Nephron (organoid): ENCODE data around the gene CCDC13.

ENCODE experiments used
- H3K27ac Mint-ChIP-seq, 3 experiments: 2 replicates each; pipeline ENCODE4 v1.8.0; 2020; ENCODE audit warnings: mixed read lengths in 3 of 3, mild to moderate bottlenecking in 2 of 3, moderate library complexity in 1 of 3
- H3K27me3 Mint-ChIP-seq: 2 replicates; pipeline ENCODE4 v1.8.0; 2021; ENCODE audit warnings: low read depth, mild to moderate bottlenecking, moderate library complexity, mixed read lengths
- H3K36me3 Mint-ChIP-seq: 2 replicates; pipeline ENCODE4 v1.8.0; 2020; ENCODE audit warnings: low read depth, mixed read lengths
- H3K4me1 Mint-ChIP-seq: 2 replicates; pipeline ENCODE4 v1.8.0; 2020; ENCODE audit warnings: mixed read lengths
- H3K4me3 Mint-ChIP-seq, 3 experiments: 2 replicates each; pipeline ENCODE4 v1.8.0; 2020; ENCODE audit warnings: mild to moderate bottlenecking in 3 of 3, mixed read lengths in 3 of 3, moderate library complexity in 2 of 3
- H3K9me3 Mint-ChIP-seq: 2 replicates; pipeline ENCODE4 v1.8.0; 2020; ENCODE audit warnings: mixed read lengths
- TF ChIP-seq, protein P1 (sequence below), 3 experiments: fragments of 200-600 bp; sonication (generic); IDR thresholded peaks; one replicate each; pipeline ENCODE4 v1.5.0; 2021; ENCODE audit warnings: antibody characterized with exemption in 3 of 3; ENCODE audit not compliant: unreplicated experiment in 3 of 3

The CCDC13 gene

DNA sequence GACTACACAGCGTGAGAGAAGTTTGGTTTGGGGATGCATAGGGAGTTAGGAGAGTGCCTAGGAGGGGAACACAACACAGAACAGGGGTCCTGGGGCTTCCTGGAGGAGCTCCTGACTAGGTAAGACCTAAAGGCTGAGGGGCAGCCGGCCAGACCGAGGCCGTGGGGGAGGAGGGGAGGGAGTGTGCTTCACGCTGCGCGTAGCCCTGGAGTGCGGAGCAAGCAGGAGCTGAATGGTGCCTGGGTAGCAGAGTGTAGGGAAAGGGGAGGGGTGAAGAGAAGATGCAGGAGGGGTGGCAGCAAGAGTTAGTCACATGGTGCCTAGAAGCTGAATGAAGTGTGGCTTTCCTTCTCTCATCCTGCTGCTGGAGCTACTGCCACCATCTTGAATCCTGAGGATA is 38.0 kb downstream of the CCDC13 start:
- H3K27ac Mint-ChIP-seq: no peak overlapping the region
- peaks cover 5% of the 10 kb centered on the region for H3K9me3 Mint-ChIP-seq
- TF ChIP-seq, protein P1, sequence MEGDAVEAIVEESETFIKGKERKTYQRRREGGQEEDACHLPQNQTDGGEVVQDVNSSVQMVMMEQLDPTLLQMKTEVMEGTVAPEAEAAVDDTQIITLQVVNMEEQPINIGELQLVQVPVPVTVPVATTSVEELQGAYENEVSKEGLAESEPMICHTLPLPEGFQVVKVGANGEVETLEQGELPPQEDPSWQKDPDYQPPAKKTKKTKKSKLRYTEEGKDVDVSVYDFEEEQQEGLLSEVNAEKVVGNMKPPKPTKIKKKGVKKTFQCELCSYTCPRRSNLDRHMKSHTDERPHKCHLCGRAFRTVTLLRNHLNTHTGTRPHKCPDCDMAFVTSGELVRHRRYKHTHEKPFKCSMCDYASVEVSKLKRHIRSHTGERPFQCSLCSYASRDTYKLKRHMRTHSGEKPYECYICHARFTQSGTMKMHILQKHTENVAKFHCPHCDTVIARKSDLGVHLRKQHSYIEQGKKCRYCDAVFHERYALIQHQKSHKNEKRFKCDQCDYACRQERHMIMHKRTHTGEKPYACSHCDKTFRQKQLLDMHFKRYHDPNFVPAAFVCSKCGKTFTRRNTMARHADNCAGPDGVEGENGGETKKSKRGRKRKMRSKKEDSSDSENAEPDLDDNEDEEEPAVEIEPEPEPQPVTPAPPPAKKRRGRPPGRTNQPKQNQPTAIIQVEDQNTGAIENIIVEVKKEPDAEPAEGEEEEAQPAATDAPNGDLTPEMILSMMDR (IDR thresholded peaks at IDR 0.05; ENCODE audit: unreplicated experiment in 3 of 3): no peak
- H3K36me3 Mint-ChIP-seq: no peaks in the 10 kb centered on the region
- H3K4me1 Mint-ChIP-seq: peaks cover 5% of the 10 kb centered on the region
- peaks cover 13% of the 10 kb centered on the region for H3K27me3 Mint-ChIP-seq
- H3K4me3 Mint-ChIP-seq: no peak overlapping the region

DNA sequence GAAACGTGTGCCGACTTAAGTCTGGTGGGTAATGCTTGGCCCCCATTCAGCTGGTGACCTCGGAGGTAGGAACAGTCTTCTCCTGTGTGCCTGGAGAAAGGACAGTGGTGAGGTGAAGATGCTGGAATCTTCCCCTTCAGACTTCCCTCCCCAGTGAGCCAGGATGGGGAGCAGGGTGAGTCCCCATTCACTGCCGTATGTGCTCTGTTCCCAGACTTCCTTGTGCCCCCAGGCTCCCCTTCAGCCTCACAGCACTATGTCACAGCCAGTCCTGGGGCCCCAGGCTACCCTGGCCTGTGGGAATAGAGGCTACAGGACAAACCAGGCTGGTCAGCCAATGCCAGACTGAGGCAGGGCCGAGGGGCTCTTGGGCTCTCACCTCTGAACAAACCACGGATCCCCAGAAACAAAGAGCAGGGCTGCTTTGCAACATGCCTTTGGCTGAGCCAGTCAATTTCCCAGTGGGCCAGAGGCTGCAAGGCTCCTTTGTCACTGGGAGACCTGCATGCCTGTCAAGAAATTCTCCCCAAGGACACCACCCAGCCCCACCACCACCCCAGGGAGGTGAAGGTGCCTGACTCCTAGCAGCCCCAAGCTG is 38.7 kb downstream of the CCDC13 start:
- TF ChIP-seq, protein P1 (IDR thresholded peaks at IDR 0.05; ENCODE audit: unreplicated experiment in 3 of 3): no peak
- Mint-ChIP-seq H3K27ac (no peak overlapping the region), H3K36me3 (no peaks in the 10 kb centered on the region), H3K4me1 (peaks cover 7% of the 10 kb centered on the region), H3K27me3 (peaks cover 14% of the 10 kb centered on the region), H3K4me3 (no peak overlapping the region), H3K9me3 (peaks cover 5% of the 10 kb centered on the region)

DNA sequence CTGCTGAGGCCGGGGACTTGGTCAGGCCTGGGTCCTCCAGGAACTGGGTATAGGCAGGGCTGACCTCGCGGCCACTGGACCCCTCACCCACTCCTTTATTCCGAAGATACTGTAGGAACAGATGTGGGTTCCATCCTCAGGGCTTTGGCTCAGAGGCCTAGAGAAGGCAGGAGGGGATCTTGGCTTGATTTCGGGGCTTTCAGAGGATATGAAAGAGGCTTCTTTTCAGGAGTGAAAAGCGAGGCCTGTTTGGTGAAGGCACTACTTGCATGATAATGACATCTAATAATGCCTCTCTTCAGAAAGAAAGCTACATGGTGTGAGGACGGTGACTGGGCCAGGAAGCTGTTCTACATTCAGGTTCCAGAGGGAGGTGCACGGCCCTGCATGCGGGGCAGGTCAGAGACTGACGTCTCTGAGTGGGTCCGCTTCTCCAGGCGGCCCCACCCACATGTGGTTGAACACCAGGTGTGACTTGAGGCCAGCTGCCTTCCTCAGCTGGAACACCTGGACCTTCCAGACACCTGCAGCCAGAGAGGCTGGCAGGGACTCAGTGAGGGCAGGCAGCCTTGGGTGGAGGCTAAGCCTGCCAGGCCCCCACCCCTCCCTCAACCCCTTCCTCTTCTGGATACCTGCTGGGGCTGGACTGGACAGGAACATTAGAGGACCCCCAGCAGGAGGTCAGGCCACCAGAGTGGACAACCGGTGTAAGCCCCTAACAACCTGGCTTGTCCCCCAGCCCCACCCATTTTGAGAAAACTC is 39.4 kb downstream of the CCDC13 start:
- Mint-ChIP-seq H3K27ac (no peak overlapping the region), H3K27me3 (peaks cover 18% of the 10 kb centered on the region), H3K9me3 (peaks cover 5% of the 10 kb centered on the region), H3K4me3 (no peak overlapping the region), H3K36me3 (no peaks in the 10 kb centered on the region), H3K4me1 (peaks cover 8% of the 10 kb centered on the region)
- TF ChIP-seq, protein P1 (IDR thresholded peaks at IDR 0.05; ENCODE audit: unreplicated experiment in 3 of 3): no peak

DNA sequence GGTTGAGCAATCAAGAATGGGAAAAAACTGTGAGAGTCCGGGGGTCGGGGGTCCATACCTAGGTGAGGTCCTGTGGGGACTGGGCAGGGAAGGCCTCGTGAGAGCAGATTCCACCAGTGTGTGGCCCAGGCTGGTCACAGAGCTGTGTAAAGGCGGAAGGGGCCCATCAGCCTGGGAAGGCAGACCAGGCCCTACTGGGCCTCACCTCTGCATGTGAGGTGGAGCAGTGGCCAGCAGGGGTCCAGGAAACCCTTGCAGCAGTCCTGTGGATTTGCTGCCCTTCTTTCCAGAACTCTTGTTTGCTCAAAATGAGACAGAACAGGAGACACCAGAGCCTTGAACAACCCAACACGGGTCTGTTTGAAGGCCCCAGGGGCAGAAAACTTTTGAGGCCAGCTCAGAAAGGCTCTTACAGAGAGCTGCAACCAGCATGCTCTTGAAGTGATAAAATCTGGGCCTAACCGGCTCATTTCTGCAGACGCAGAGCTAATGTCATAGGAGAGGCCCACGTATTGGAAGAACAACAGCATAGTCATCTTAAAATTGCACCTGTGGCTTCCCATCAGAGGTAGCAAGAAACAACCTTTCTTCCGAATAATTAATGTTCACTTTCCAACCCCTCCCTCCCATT is 40.1 kb downstream of the CCDC13 start:
- H3K27me3 Mint-ChIP-seq: peaks cover 18% of the 10 kb centered on the region
- H3K36me3 Mint-ChIP-seq: no peaks in the 10 kb centered on the region
- H3K4me1 Mint-ChIP-seq: peaks cover 8% of the 10 kb centered on the region
- no peak overlapping the region for H3K4me3 Mint-ChIP-seq
- TF ChIP-seq, protein P1 (IDR thresholded peaks at IDR 0.05; ENCODE audit: unreplicated experiment in 3 of 3): no peak
- H3K27ac Mint-ChIP-seq: no peak overlapping the region
- no peaks in the 10 kb centered on the region for H3K9me3 Mint-ChIP-seq

GRCh38 chr3:42732196-42732828 is 40.7 kb downstream of the CCDC13 start:
- Mint-ChIP-seq H3K4me1 (peaks cover 8% of the 10 kb centered on the region), H3K27ac (no peak overlapping the region), H3K36me3 (no peaks in the 10 kb centered on the region), H3K9me3 (no peaks in the 10 kb centered on the region), H3K27me3 (peaks cover 18% of the 10 kb centered on the region), H3K4me3 (no peak overlapping the region)
- TF ChIP-seq, protein P1 (IDR thresholded peaks at IDR 0.05; ENCODE audit: unreplicated experiment in 3 of 3): no peak
